Measurements from ENCODE around the gene RIC3.

DNA sequence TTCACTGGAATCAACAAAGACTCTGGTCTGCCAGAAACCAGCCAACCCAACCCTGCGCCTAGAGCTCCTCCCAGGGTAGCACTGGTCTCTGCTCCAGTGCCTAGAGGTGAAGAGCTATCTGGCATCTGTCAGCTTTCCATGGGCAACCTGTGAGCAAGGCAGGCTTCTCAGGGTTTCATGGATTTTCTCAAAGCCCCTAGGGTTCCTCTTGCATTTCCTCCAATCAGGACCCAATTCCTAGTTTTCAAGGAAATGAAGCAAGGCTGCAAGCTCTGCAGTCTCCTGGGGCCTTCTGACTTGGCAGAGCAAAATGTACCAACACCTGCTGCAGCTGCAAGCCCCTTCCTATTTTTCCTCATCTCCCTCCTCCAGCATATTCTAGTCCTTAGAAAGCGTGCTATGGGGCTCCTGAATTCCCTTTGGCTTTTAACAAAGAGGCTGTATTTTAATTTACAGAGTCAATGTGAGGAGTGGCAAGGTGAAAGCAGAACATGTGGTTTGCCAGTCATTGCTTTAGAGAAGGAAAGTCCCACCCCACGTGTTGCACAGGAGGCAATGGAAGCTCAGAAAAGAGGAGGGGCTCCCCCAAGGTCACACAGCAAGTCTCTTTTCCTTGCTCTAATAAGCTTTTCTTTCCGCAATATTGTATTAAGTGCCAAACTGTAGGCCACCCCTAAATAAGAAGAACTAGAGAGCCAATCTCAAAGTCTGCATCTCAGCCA is 33.0 kb upstream of the RIC3 start:
- TF ChIP-seq, protein P1, sequence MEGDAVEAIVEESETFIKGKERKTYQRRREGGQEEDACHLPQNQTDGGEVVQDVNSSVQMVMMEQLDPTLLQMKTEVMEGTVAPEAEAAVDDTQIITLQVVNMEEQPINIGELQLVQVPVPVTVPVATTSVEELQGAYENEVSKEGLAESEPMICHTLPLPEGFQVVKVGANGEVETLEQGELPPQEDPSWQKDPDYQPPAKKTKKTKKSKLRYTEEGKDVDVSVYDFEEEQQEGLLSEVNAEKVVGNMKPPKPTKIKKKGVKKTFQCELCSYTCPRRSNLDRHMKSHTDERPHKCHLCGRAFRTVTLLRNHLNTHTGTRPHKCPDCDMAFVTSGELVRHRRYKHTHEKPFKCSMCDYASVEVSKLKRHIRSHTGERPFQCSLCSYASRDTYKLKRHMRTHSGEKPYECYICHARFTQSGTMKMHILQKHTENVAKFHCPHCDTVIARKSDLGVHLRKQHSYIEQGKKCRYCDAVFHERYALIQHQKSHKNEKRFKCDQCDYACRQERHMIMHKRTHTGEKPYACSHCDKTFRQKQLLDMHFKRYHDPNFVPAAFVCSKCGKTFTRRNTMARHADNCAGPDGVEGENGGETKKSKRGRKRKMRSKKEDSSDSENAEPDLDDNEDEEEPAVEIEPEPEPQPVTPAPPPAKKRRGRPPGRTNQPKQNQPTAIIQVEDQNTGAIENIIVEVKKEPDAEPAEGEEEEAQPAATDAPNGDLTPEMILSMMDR (conservative IDR thresholded peaks at IDR 0.05 in 1 of 2, IDR thresholded peaks at IDR 0.05 in 1 of 2; ENCODE audit: extremely low read depth in 1 of 2, insufficient read depth in 1 of 2, low read depth in 1 of 2, low read length in 2 of 2): no peak
- TF ChIP-seq EZH2 (IDR thresholded peaks at IDR 0.05; ENCODE audit: borderline replicate concordance, low read length): no peak

Data from mammary epithelial cell (primary cell).